ENCODE measurements around the gene AGTR1.
"Not testable (repeated sequence)": the region's sequence is repeated elsewhere in the genome, so short reads cannot be mapped to it uniquely, and the experiment has no call there.

AGTR1 gene

GRCh38 chr3:148757238-148758215 lies 59.8 kb downstream of the AGTR1 start:
- in situ Hi-C loops (cut with HindIII; ENCODE audit: low sequenced_read_pairs), result no loop called here

- in situ Hi-C loops (cut with HindIII; ENCODE audit: low sequenced_read_pairs), result no loop called here
Observed at GRCh38 chr3:148758303-148758884, 60.7 kb downstream of the AGTR1 start.

- in situ Hi-C loops (cut with HindIII; ENCODE audit: low sequenced_read_pairs), result no loop called here
Observed at GRCh38 chr3:148759430-148759829, 61.7 kb downstream of the AGTR1 start.

- in situ Hi-C loops (cut with HindIII; ENCODE audit: low sequenced_read_pairs), result no loop called here
Observed at GRCh38 chr3:148763156-148763680, 65.5 kb downstream of the AGTR1 start.

GRCh38 chr3:148763986-148764935 lies 66.6 kb downstream of the AGTR1 start:
- in situ Hi-C loops (cut with HindIII; ENCODE audit: low sequenced_read_pairs), result no loop called here

- in situ Hi-C loops (cut with HindIII; ENCODE audit: low sequenced_read_pairs), result no loop called here
Observed at GRCh38 chr3:148772361-148772760, 74.7 kb downstream of the AGTR1 start.

GRCh38 chr3:148772835-148773234 lies 75.1 kb downstream of the AGTR1 start:
- in situ Hi-C loops (cut with HindIII; ENCODE audit: low sequenced_read_pairs), result no loop called here

- in situ Hi-C loops (cut with HindIII; ENCODE audit: low sequenced_read_pairs), result no loop called here
Observed at GRCh38 chr3:148773805-148774204, 76.1 kb downstream of the AGTR1 start.

GRCh38 chr3:148778926-148779325 lies 81.2 kb downstream of the AGTR1 start:
- in situ Hi-C loops (cut with HindIII; ENCODE audit: low sequenced_read_pairs), result no loop called here

- in situ Hi-C loops (cut with HindIII; ENCODE audit: low sequenced_read_pairs), result not testable (repeated sequence)
Observed at GRCh38 chr3:148785026-148785425, 87.3 kb downstream of the AGTR1 start.

- in situ Hi-C loops (cut with HindIII; ENCODE audit: low sequenced_read_pairs), result not testable (repeated sequence)
Observed at GRCh38 chr3:148786159-148786558, 88.5 kb downstream of the AGTR1 start.

GRCh38 chr3:148789146-148789545 lies 91.4 kb downstream of the AGTR1 start:
- in situ Hi-C loops (cut with HindIII; ENCODE audit: low sequenced_read_pairs), result no loop called here

- in situ Hi-C loops (cut with HindIII; ENCODE audit: low sequenced_read_pairs), result no loop called here
Observed at GRCh38 chr3:148789906-148790305, 92.2 kb downstream of the AGTR1 start.

GRCh38 chr3:148790370-148790769 lies 92.7 kb downstream of the AGTR1 start:
- in situ Hi-C loops (cut with HindIII; ENCODE audit: low sequenced_read_pairs), result no loop called here

GRCh38 chr3:148790851-148791735 lies 93.4 kb downstream of the AGTR1 start:
- in situ Hi-C loops (cut with HindIII; ENCODE audit: low sequenced_read_pairs), result no loop called here

- in situ Hi-C loops (cut with HindIII; ENCODE audit: low sequenced_read_pairs), result no loop called here
Observed at GRCh38 chr3:148791920-148792319, 94.2 kb downstream of the AGTR1 start.

- in situ Hi-C loops (cut with HindIII; ENCODE audit: low sequenced_read_pairs), result no loop called here
Observed at GRCh38 chr3:148792516-148792915, 94.8 kb downstream of the AGTR1 start.
